H1 (cell line): ENCODE data around the gene POGK. TPM values are rescaled to one million over a fixed set of nuclear protein-coding genes. Genes with fewer than 3 reads are reported as not detected.

Experiments used
- ASH2L ChIP-seq: fragments of 200-600, 300-600 bp; sonication (generic); IDR thresholded peaks from one replicate; pipeline ENCODE4 v1.7.1; 2017; ENCODE audit warnings: low read length
- BACH1 ChIP-seq: IDR thresholded peaks from 2 replicates; pipeline ENCODE4 v1.6.1; 2012; ENCODE audit warnings: low read length, improper control_type of control experiment
- BRCA1 ChIP-seq: IDR thresholded peaks from 2 replicates; pipeline ENCODE4 v1.6.1; 2012; ENCODE audit warnings: low read depth, low read length, improper control_type of control experiment
- CBX5 ChIP-seq: fragments of 300-800, 300-1000 bp; sonication (generic); IDR thresholded peaks from 2 replicates; pipeline ENCODE4 v1.7.1; 2016; ENCODE audit warnings: antibody characterized with exemption, low read length, low read depth
- CBX8 ChIP-seq: fragments of 300-800, 300-1000 bp; sonication (generic); IDR thresholded peaks from 2 replicates; pipeline ENCODE4 v1.7.1; 2016; ENCODE audit warnings: low read depth, low read length, borderline replicate concordance
- CEBPB ChIP-seq: IDR thresholded peaks from 2 replicates; pipeline ENCODE4 v1.6.1; 2012; ENCODE audit warnings: low read depth, low read length
- CHD1 ChIP-seq: IDR thresholded peaks from 2 replicates; pipeline ENCODE4 v1.6.1; 2012; ENCODE audit warnings: low read depth, low read length, improper control_type of control experiment
- EZH2 ChIP-seq: fragments of 200-600 bp; sonication (generic); IDR thresholded peaks from 2 replicates; pipeline ENCODE4 v1.7.1; 2012; ENCODE audit warnings: low read depth, mild to moderate bottlenecking, moderate library complexity, low read length, inconsistent platforms; ENCODE audit not compliant: severe bottlenecking
- HDAC6 ChIP-seq: IDR thresholded peaks from one replicate; pipeline ENCODE4 v1.7.1; 2012; ENCODE audit warnings: low read depth, mild to moderate bottlenecking, inconsistent platforms, low read length, moderate library complexity
- KDM4A ChIP-seq: IDR thresholded peaks from one replicate; pipeline ENCODE4 v1.7.1; 2012; ENCODE audit warnings: low read depth, mild to moderate bottlenecking, moderate library complexity, low read length, inconsistent platforms; ENCODE audit not compliant: severe bottlenecking
- NANOG ChIP-seq: IDR thresholded peaks from 2 replicates; pipeline ENCODE4 v1.6.1; 2011; ENCODE audit warnings: low read length, low read depth, mild to moderate bottlenecking, inconsistent platforms; ENCODE audit not compliant: insufficient read depth, poor library complexity, severe bottlenecking
- NRF1 ChIP-seq: IDR thresholded peaks from 2 replicates; pipeline ENCODE4 v1.6.1; 2011; ENCODE audit warnings: mild to moderate bottlenecking, low read depth, low read length, improper control_type of control experiment
- PHF8 ChIP-seq: fragments of 200-600 bp; sonication (generic); conservative IDR thresholded peaks from 2 replicates; pipeline ENCODE4 v1.7.1; 2012; ENCODE audit warnings: low read depth, mild to moderate bottlenecking, inconsistent platforms, low read length, moderate library complexity
- POLR2A ChIP-seq, 2 experiments: IDR thresholded peaks; 1 replicate in 1 of 2; 2 replicates in 1 of 2; pipeline ENCODE4 v1.6.1; 2011; ENCODE audit warnings: low read depth in 2 of 2, low read length in 2 of 2, mild to moderate bottlenecking in 2 of 2; ENCODE audit errors: control extremely low read depth in 1 of 2
- POU5F1 ChIP-seq: IDR thresholded peaks from 2 replicates; pipeline ENCODE4 v1.6.1; 2011; ENCODE audit warnings: low read depth, mild to moderate bottlenecking, low read length, moderate library complexity
- RAD21 ChIP-seq, 2 experiments: IDR thresholded peaks in 1 of 2; conservative IDR thresholded peaks in 1 of 2; 2 replicates each; pipeline ENCODE4 v1.6.1; 2011; ENCODE audit warnings: low read depth in 2 of 2, low read length in 2 of 2, improper control_type of control experiment in 1 of 2, inconsistent platforms in 1 of 2, mild to moderate bottlenecking in 1 of 2, moderate library complexity in 1 of 2
- RNF2 ChIP-seq: fragments of 200-900, 300-1000 bp; sonication (generic); IDR thresholded peaks from 2 replicates; pipeline ENCODE4 v1.7.1; 2016; ENCODE audit warnings: borderline replicate concordance, low read depth, mild to moderate bottlenecking, antibody characterized with exemption, low read length; ENCODE audit not compliant: poor library complexity, severe bottlenecking; ENCODE audit errors: missing control alignments
- SIRT6 ChIP-seq: IDR thresholded peaks from one replicate; pipeline ENCODE4 v1.7.1; 2012; ENCODE audit warnings: low read length, inconsistent platforms
- SRF ChIP-seq: IDR thresholded peaks from 2 replicates; pipeline ENCODE4 v1.6.1; 2011; ENCODE audit warnings: mild to moderate bottlenecking, low read depth, low read length, moderate library complexity
- TCF12 ChIP-seq: IDR thresholded peaks from 2 replicates; pipeline ENCODE4 v1.6.1; 2011; ENCODE audit warnings: low read depth, mild to moderate bottlenecking, low read length
- TEAD4 ChIP-seq: IDR thresholded peaks from 2 replicates; pipeline ENCODE4 v1.6.1; 2012; ENCODE audit warnings: low read depth, low read length, inconsistent platforms, mixed read lengths
- ZNF274 ChIP-seq: IDR thresholded peaks from 2 replicates; pipeline ENCODE4 v1.7.0; 2012; ENCODE audit warnings: low read length, borderline replicate concordance; ENCODE audit errors: extremely low read depth
- polyA plus RNA-seq, 7 experiments: library from polyadenylated mRNA; depleted of rRNA in 3 of 7; stranded (reverse) in 5 of 7; unstranded in 2 of 7; fragments of >200 nt in 5 of 7; fragments of 200-250 nt in 2 of 7; gene quantifications; 1 replicate in 5 of 7; 2 replicates in 1 of 7; 4 replicates in 1 of 7; pipeline versions ENCODE4 v1.2.1 to v1.2.3, GENCODE V29; 2011 to 2013; ENCODE audit warnings: missing spikeins in 2 of 7, mixed read lengths in 2 of 7
- total RNA-seq: library from RNA; stranded (reverse); fragmentation: NEBNext Ultra II Directional; extraction: Animal tissue kit (Norgen Biotek cat#: 25700); gene quantifications from 2 replicates; pipeline ENCODE4 v1.2.1, GENCODE V29; 2021
- TF ChIP-seq, protein P1 (sequence below): IDR thresholded peaks from 2 replicates; pipeline ENCODE4 v1.6.1; 2011; ENCODE audit warnings: low read length, improper control_type of control experiment

Gene POGK
- total and polyA plus RNA-seq, 2 of the 8 experiments (the other 6 are each of a cell fraction or from before 2014, with no cell fraction given): 16.9 to 40.3 TPM

DNA sequence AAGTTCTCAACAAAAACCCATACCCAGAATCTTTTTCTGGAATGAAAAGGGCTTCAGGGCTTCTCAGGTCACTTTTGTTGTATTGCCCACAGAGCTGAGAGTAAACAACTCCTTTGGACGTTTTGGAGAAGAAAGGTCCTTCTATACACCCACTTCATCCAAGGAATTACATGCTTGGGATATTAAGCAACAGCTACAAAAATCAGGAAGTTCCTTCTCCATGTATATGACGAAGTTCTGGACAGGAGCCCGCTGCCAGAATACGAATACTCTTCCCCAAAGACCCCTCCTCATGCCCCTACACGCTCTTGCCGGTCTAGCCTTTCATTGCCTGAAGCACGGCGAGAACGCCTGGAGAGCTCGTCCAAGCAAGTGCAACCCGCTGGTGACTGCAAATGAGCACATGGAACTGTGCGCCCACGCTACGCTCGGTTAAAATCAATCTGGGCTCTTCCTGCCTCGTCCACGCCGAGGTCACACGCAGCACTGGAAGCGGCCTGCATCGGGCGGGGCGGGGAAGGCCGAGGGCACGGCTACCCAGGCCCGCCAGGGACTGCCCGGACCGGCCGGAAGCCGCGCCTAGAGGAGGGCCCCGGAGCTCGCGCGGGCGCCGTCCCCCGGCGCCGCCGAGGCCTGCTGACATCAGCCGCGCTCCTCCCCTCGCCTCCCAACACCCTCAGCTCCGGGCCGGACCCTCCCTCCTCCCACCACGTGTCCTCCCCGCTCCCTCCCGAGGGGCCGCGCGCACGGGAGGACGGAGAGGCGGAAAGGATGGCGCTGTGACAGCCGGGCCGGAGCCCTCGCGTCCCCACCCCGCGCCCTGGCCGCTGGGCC, at the start of gene POGK (continued):
- no peak for TF ChIP-seq RAD21 (IDR thresholded peaks at IDR 0.05 in 1 of 2, conservative IDR thresholded peaks at IDR 0.05 in 1 of 2; ENCODE audit: low read depth in 2 of 2, low read length in 2 of 2)
- no peak for TF ChIP-seq ZNF274
- no peak for TF ChIP-seq CEBPB
- no peak for TF ChIP-seq SRF
- peak; percentile 76 for TF ChIP-seq ASH2L
- TF ChIP-seq CBX8: no peak
- TF ChIP-seq SIRT6: no peak
- no peak for TF ChIP-seq RNF2
- TF ChIP-seq CBX5: no peak
- TF ChIP-seq POU5F1: no peak
- no peak for TF ChIP-seq NRF1
- TF ChIP-seq EZH2: no peak
- peak; percentile 13 for TF ChIP-seq HDAC6
- TF ChIP-seq BRCA1: no peak
- TF ChIP-seq KDM4A: peak; percentile 76
- TF ChIP-seq, protein P1, sequence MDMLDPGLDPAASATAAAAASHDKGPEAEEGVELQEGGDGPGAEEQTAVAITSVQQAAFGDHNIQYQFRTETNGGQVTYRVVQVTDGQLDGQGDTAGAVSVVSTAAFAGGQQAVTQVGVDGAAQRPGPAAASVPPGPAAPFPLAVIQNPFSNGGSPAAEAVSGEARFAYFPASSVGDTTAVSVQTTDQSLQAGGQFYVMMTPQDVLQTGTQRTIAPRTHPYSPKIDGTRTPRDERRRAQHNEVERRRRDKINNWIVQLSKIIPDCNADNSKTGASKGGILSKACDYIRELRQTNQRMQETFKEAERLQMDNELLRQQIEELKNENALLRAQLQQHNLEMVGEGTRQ: peak; percentile 64
- peak; percentile 78 for TF ChIP-seq PHF8
- peak in 1 of 2 experiments; percentile 67; a peak in 1 of 3 replicates for TF ChIP-seq POLR2A (IDR thresholded peaks at IDR 0.05; ENCODE audit: control extremely low read depth in 1 of 2, low read depth in 2 of 2, low read length in 2 of 2)
- TF ChIP-seq TCF12: no peak
- TF ChIP-seq TEAD4: 0 out of 2 replicates have a peak, but pooled peaks have one; percentile 8
- no peak for TF ChIP-seq NANOG
- no peak for TF ChIP-seq CHD1
- no peak for TF ChIP-seq BACH1
